Stimulated activated CD8-positive, alpha-beta memory T cell treated with anti-CD3 and anti-CD28 coated beads, Interleukin-15, amount 100 ng/mL, for 4 hours (primary cell): Measurements from ENCODE around the gene MISP.
"Not testable (repeated sequence)": the region's sequence is repeated elsewhere in the genome, so short reads cannot be mapped to it uniquely, and the experiment has no call there.

Experiments used
- DNase-seq, 2 donors: peaks; one replicate each; pipeline ENCODE4 v3.0.0-alpha.2; 2020; ENCODE audit warnings: low read depth in 2 of 2

The MISP gene, protein sequence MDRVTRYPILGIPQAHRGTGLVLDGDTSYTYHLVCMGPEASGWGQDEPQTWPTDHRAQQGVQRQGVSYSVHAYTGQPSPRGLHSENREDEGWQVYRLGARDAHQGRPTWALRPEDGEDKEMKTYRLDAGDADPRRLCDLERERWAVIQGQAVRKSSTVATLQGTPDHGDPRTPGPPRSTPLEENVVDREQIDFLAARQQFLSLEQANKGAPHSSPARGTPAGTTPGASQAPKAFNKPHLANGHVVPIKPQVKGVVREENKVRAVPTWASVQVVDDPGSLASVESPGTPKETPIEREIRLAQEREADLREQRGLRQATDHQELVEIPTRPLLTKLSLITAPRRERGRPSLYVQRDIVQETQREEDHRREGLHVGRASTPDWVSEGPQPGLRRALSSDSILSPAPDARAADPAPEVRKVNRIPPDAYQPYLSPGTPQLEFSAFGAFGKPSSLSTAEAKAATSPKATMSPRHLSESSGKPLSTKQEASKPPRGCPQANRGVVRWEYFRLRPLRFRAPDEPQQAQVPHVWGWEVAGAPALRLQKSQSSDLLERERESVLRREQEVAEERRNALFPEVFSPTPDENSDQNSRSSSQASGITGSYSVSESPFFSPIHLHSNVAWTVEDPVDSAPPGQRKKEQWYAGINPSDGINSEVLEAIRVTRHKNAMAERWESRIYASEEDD

DNA sequence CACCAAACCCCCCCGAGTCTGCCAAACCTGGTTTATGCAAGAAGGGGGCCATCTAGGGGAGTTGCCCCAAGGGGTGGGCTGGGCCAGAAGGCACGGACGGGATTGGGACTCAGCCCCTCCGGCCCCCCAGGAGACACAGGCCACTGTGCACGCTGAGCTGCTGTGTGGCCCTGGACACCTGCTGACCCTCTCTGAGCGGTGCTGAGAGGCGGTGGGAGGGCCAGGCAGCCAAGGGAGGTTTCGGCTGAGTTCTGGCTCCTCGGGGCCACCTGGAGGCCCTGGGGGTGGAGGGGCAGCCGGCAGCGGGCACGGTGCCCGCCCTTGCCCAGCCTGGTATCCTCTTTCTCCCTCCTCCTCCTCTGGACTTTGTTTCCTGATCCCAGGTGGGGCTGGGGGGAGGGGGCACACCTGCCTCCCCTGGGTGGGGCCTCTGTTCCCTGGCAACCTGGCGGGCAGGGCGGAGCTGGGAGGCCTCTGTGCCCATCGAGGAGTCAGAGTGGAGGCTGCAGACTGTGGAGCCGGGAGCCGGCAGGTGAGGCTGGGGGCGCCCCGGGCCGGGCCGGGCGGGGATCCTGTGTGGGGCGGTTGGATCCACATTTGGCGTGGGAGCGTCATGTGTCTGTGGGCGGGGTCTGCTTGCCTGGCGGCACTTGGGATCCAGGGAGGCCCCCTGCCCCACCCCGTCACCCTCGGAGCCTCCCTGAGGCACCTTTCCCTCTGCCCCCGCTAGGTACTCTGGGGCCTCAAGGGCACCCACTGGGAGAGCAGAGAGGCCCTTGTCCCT lies at the start of gene MISP:
TSS of gene MISP (plus strand) at position 473 of the 784 bp plus-strand sequence. CDS start 5,835 bp downstream, outside the sequence.
- no peak for DNase-seq

GRCh38 chr19:702847-703246 lies 48.1 kb upstream of the MISP start:
- not testable (repeated sequence) for DNase-seq

- DNase-seq: no peak
These were observed 47.6 kb upstream of the MISP start for GRCh38 chr19:703329-703650.

GRCh38 chr19:703651-704446 lies 47.1 kb upstream of the MISP start:
- peak; percentile 17 to 36 for DNase-seq

GRCh38 chr19:704447-704741 lies 46.5 kb upstream of the MISP start:
- no peak for DNase-seq

DNA sequence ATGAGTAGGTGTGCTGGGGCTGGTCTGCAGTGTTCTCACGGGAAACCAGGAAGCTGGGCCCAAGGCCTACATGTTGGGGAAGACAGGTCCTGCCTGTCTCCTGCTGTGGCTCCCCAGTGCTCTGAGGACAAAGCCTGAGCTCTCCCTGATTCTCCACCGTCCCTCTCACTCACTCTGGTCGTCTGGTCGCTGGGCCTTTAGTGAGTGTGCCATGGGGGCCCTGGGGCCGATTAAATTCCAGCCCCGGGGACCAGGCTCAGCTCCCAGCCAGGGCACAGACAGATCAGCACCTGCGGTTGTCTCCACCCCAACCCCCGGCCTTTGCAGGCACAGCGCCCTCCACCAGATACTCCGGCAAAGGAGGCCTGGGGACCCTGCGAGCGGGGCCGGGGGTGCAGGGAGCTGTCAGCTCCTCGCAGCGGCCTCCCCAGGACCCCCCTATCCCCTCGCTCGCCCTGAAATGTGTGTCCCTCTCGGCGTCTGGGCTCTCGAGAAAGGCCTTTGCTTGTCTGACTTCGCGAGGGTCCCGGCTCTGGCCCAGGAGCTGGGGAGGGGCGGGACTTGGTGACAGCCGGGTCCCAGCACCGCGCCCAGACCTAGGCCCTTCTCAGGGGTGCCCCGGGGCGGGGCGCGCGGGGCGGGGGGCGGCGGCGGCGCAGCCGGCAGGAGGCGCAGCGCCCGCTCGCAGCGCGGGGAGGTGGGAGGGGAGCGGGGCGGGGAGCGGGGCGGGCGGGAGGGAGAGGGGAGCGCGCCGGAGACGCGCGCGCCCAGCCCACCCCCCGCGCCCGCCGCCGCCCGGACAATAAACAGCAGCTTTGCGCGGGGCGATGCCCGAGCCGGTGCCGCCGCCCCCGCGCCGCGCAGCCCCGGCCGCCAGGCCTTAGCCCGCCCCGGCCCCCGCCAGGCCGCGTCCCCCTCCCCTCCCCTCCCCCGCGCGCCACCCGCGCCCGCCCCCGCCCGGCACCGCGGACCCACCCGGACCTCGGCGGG lies 42.5 kb upstream of the MISP start, which contains the start of gene PALM:
TSS of gene PALM (plus strand) at position 782 of the 990 bp plus-strand sequence. CDS start 212 bp downstream, outside the sequence.
- DNase-seq: no peak

DNA sequence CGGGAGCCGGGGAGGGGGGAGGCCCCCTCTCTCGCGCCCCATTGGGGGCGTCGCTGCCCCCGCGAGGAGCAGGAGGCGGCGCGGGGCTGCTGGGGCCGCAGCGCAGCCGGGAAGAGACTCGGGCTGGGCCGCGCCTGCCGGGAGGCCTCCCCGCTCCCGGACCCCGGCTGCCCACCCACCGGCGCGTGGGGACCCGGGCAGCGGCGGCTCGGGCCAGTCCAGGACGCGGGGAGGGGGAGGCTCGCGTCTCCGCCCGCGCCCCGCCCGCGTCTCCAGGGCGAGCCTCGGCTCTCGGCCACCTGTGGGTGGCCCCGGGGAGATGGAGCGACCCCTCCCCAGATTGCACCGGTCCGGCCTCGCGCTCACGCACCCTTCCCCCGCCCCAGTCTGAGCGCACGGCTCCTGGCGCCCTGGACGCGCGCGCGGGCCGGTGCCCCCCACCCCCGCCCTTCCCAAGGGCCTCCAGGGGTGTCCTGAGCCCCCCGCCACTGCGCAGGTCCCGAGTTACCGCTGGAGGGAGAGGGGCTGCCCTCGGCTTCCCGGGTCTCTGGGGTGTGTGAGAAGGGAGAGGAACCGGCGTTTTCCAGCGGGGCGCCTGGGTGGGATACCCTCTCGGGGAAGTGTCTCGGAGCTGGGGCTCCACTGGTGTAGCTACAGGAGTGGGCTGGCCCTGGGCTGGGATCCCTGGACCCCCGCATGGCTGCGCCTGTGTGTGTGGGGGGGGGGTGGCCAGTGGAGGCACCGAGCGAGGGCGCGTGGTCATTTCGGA lies 41.5 kb upstream of the MISP start:
- DNase-seq: no peak

DNA sequence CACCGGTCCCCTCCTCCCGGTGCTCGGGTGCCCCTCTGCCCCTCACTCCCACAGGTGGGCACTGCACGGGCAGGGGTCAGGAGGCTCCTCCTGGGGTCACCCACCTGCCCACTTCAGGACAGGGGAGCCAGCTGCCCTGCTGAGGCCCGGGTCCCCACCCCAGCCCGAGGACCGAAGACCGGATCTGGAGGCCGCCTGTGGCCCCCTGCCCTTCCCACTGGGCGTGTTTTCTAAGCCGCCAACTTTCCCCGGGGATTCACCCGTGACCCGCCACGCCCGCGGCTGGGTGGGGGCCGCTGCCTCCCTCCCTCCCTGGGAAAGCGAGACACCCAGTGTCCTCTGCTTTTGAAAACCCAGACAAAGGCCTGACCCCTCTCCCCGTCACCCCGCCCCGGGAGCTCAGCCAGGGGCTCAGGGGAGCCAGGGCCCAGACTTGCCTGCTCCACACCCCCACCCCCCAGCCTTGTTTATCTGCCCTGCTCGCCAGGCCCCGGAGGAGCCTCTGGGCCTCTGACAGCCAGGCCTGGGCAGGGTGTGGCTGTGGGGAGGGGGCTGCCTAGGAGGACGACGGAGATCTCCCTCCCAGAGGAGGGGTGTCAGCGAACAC lies 40.8 kb upstream of the MISP start:
- DNase-seq: no peak

DNA sequence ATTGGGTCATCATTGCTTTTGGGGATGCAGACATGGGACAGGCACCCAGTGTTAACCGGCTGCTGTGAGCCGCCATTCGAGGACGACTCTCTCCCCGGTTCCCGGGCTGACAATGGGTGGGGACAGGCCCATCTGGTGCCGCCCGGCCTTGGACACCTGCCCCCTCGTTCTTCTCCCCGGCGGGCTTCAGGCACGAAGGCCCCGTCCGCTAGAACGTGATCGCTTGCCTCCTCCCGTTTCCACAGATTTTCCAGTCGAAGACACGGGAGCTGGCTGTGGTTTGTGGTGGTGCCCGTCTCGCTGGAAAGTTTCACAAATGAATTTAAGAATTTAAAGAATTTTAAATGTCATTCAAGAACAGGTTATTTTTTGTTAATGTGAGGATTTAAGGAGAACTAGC lies 40.1 kb upstream of the MISP start:
- no peak for DNase-seq

DNA sequence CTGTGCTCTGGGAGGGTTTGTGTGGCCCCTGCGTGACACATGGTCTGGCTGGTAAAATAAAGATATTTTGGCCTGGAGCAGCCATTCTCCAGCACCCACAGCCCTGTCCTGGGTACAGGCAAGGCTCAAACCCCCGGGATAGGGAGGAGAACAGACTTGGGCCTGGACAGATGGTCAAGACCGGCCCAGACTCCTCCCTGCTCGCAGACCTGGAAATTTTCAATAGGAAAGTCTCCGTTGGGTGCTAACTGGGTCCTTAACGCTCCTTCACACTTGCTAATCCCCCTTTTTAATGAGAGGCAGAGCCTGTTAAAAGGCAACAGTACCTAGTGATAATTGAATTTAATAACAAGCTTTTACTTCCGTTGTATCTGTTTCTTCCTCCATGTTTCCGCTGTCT lies 39.7 kb upstream of the MISP start:
- no peak for DNase-seq

GRCh38 chr19:715347-715746 lies 35.6 kb upstream of the MISP start:
- DNase-seq: no peak

- no peak for DNase-seq
These were observed 32.5 kb upstream of the MISP start for GRCh38 chr19:718251-718951.

GRCh38 chr19:718991-719512 lies 31.9 kb upstream of the MISP start:
- no peak for DNase-seq

DNA sequence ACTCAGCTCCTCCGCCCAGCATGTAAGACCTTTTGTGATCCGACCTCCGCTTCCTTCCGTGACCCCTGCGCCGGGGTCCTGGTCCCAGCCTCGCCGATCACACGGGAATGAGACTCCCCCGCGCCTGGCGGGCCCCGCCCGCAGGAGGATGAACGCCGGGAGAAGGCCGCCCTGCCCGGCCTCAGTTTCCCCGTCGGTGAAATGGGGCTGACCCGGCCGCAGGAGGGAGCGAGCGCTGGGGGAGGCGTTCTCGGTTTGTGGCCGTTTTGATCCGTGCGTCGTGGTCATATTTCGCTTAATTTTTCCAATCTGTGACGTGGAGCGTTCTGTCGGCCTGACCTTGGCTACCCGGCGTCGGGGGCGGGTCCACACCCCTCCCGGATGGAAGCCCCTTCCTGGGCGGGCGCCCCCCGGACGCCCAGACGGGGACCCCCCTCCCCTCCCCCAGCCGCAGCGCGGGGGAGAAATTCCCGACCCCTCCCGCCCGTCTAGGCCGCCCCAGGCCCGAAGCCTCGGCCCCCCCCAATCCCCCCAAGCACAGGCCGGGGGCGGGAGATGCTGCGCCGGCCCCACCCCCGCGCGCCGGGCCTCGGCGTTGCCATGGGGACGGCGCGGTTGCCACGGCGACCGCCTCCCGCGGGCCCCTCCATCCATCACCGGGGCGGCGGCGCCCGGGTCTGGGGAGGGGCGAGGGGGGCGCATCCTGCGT lies 31.1 kb upstream of the MISP start:
- no peak for DNase-seq

GRCh38 chr19:720345-721160 lies 30.4 kb upstream of the MISP start:
- no peak for DNase-seq

- no peak for DNase-seq
These were observed 28.3 kb upstream of the MISP start for GRCh38 chr19:722553-723101.

DNA sequence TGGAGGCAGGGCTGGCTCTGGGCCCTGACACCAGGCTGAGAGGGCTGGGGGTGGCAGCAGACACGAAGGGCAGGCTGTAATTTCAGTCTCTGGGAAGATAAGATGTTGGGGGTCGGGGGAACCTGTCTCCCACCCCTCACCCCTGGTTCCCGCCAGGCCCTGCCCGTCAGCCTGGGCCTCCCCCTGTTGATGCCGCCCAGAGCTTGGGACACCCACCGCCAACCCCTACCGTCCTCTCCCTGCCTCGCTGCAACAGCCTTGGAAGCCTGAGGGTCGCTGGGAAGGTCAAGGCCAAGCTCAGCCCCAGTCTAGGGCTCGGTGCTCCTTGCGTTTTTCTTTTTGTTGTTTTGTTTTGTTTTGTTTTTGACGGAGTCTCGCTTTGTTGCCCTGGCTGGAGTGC lies 27.7 kb upstream of the MISP start:
- no peak for DNase-seq
